GM12891 (cell line): Measurements from ENCODE around the gene VAV2.
A peak's percentile ranks its signal among the peaks of the same experiment; 100 is the strongest.
"Not testable (repeated sequence)": the region's sequence is repeated elsewhere in the genome, so short reads cannot be mapped to it uniquely, and the experiment has no call there.

ENCODE experiments used
- DNase-seq: peaks from one replicate; pipeline ENCODE4 v3.0.0; 2011; ENCODE audit warnings: low spot score; ENCODE audit not compliant: insufficient read length
- FAIRE-seq: peaks from 2 replicates; lab custom pipeline; 2011; peaks lifted over from hg19 to GRCh38; lab: Jason Lieb, UNC
- PAX5 ChIP-seq: IDR thresholded peaks from 2 replicates; pipeline ENCODE4 v1.6.1; 2011; ENCODE audit warnings: low read length, moderate library complexity, mild to moderate bottlenecking; ENCODE audit not compliant: insufficient read depth, severe bottlenecking
- POLR2A ChIP-seq: IDR thresholded peaks from 2 replicates; pipeline ENCODE4 v1.6.1; 2011; ENCODE audit warnings: low read depth, low read length, control low read depth
- POLR2AphosphoS5 ChIP-seq: IDR thresholded peaks from 2 replicates; pipeline ENCODE4 v1.6.1; 2011; ENCODE audit warnings: low read depth, low read length, control low read depth
- POU2F2 ChIP-seq: IDR thresholded peaks from 2 replicates; pipeline ENCODE4 v1.6.1; 2011; ENCODE audit warnings: low read depth, mild to moderate bottlenecking, control low read depth, low read length, moderate library complexity
- SPI1 ChIP-seq: IDR thresholded peaks from 2 replicates; pipeline ENCODE4 v1.6.1; 2011; ENCODE audit warnings: low read depth, low read length, control low read depth
- TAF1 ChIP-seq: IDR thresholded peaks from 2 replicates; pipeline ENCODE4 v1.6.1; 2011; ENCODE audit warnings: low read depth, low read length, control low read depth

Gene VAV2

GRCh38 chr9:133904346-133905090 lies 87.6 kb downstream of the VAV2 start:
- TF ChIP-seq SPI1, result no peak
- TF ChIP-seq POLR2AphosphoS5, result no peak
- no peak for FAIRE-seq
- no peak for DNase-seq

GRCh38 chr9:133901184-133901835 lies 90.8 kb downstream of the VAV2 start:
- no peak for TF ChIP-seq TAF1
- TF ChIP-seq SPI1, result no peak
- no peak for TF ChIP-seq POLR2AphosphoS5
- no peak for TF ChIP-seq POU2F2
- TF ChIP-seq POLR2A, result no peak
- no peak for TF ChIP-seq PAX5
- peak; percentile 81 for FAIRE-seq
- DNase-seq, result no peak

- no peak for DNase-seq
- no peak for FAIRE-seq
- TF ChIP-seq TAF1, result no peak
- no peak for TF ChIP-seq PAX5
- no peak for TF ChIP-seq POLR2AphosphoS5
- no peak for TF ChIP-seq POLR2A
- TF ChIP-seq SPI1, result no peak
- no peak for TF ChIP-seq POU2F2
Observed at GRCh38 chr9:133897675-133898074, 94.4 kb downstream of the VAV2 start.

GRCh38 chr9:133896007-133896406 lies 96.1 kb downstream of the VAV2 start:
- not testable (repeated sequence) for DNase-seq, FAIRE-seq

- TF ChIP-seq TAF1, result no peak
- no peak for TF ChIP-seq SPI1
- no peak for TF ChIP-seq PAX5
- no peak for TF ChIP-seq POLR2AphosphoS5
- no peak for TF ChIP-seq POU2F2
- no peak for TF ChIP-seq POLR2A
- FAIRE-seq (no peak), DNase-seq (no peak)
Observed at GRCh38 chr9:133895335-133895734, 96.8 kb downstream of the VAV2 start.

GRCh38 chr9:133894377-133895321 lies 97.5 kb downstream of the VAV2 start:
- no peak for FAIRE-seq
- DNase-seq, result no peak
- TF ChIP-seq POU2F2 (no peak), PAX5 (no peak), TAF1 (no peak), POLR2AphosphoS5 (no peak), SPI1 (no peak), POLR2A (no peak)

- TF ChIP-seq SPI1 (no peak), POLR2AphosphoS5 (no peak), POLR2A (no peak), TAF1 (no peak), POU2F2 (no peak)
- no peak for DNase-seq
- no peak for FAIRE-seq
Observed at GRCh38 chr9:133893191-133893994, 98.7 kb downstream of the VAV2 start.

- no peak for DNase-seq
- FAIRE-seq, result no peak
- no peak for TF ChIP-seq PAX5
- no peak for TF ChIP-seq TAF1
- no peak for TF ChIP-seq POLR2A
- TF ChIP-seq SPI1, result no peak
- TF ChIP-seq POU2F2, result no peak
- no peak for TF ChIP-seq POLR2AphosphoS5
Observed at GRCh38 chr9:133892193-133892920, 99.8 kb downstream of the VAV2 start.
